ENCODE measurements around the gene SEMA4D. TPM values are rescaled to one million over a fixed set of nuclear protein-coding genes. Genes with fewer than 3 reads are reported as not detected.

The SEMA4D gene
- total and polyA plus RNA-seq, 2 donors from 2014 or later, result 18.9 to 147 TPM

- H3K9me3 ChIP-seq (ENCODE audit: control insufficient read depth in 2 of 3, insufficient read depth in 1 of 3, low read length in 3 of 3), result no peaks in the 10 kb centered on the region
- TF ChIP-seq CTCF (IDR thresholded peaks at IDR 0.05; ENCODE audit: borderline replicate concordance, extremely low read depth, insufficient read depth), result no peak
- DNase-seq (peak in 1 of 5 donors; percentile 57), FAIRE-seq (no peak)
- H3K36me3 ChIP-seq (ENCODE audit: control insufficient read depth in 2 of 3, insufficient read depth in 3 of 3, low read length in 3 of 3), result no peaks in the 10 kb centered on the region
- no peak overlapping the region for H3K4me3 ChIP-seq (ENCODE audit: low read length in 3 of 3)
- intact Hi-C loops (cut with DNase I), result no loop called here
- H3K4me1 ChIP-seq (ENCODE audit: control insufficient read depth in 2 of 3, insufficient read depth in 2 of 3, low read depth in 1 of 3, low read length in 3 of 3), result peaks cover 0 to 54% (median 28%) of the 10 kb centered on the region in 3 donors
- H3K9ac ChIP-seq (ENCODE audit: low read length in 3 of 3), result no peak overlapping the region
- no peak overlapping the region for H3K27ac ChIP-seq (ENCODE audit: low read depth in 2 of 2, low read length in 2 of 2)
- H3K27me3 ChIP-seq (ENCODE audit: control insufficient read depth, insufficient read depth, low read length), result no peaks in the 10 kb centered on the region
Measured at GRCh38 chr9:89432986-89433530, 64.9 kb downstream of the SEMA4D start.

GRCh38 chr9:89431930-89432725 is 65.8 kb downstream of the SEMA4D start:
- TF ChIP-seq CTCF (IDR thresholded peaks at IDR 0.05; ENCODE audit: borderline replicate concordance, extremely low read depth, insufficient read depth), result no peak
- Histone ChIP-seq H3K27me3 (ENCODE audit: control insufficient read depth, insufficient read depth, low read length) (no peaks in the 10 kb centered on the region), H3K9ac (ENCODE audit: low read length in 3 of 3) (no peak overlapping the region), H3K27ac (ENCODE audit: low read depth in 2 of 2, low read length in 2 of 2) (no peak overlapping the region), H3K4me1 (ENCODE audit: control insufficient read depth in 2 of 3, insufficient read depth in 2 of 3, low read depth in 1 of 3, low read length in 3 of 3) (peaks cover 0 to 46% (median 34%) of the 10 kb centered on the region in 3 donors), H3K4me3 (ENCODE audit: low read length in 3 of 3) (no peak overlapping the region), H3K9me3 (ENCODE audit: control insufficient read depth in 2 of 3, insufficient read depth in 1 of 3, low read length in 3 of 3) (no peaks in the 10 kb centered on the region), H3K36me3 (ENCODE audit: control insufficient read depth in 2 of 3, insufficient read depth in 3 of 3, low read length in 3 of 3) (no peaks in the 10 kb centered on the region)
- intact Hi-C loops (cut with DNase I), result no loop called here
- FAIRE-seq (no peak), DNase-seq (peak in 1 of 5 donors; percentile 49)

- no peak for FAIRE-seq
- Histone ChIP-seq H3K9me3 (ENCODE audit: control insufficient read depth in 2 of 3, insufficient read depth in 1 of 3, low read length in 3 of 3) (no peaks in the 10 kb centered on the region), H3K27me3 (ENCODE audit: control insufficient read depth, insufficient read depth, low read length) (no peaks in the 10 kb centered on the region), H3K36me3 (ENCODE audit: control insufficient read depth in 2 of 3, insufficient read depth in 3 of 3, low read length in 3 of 3) (no peaks in the 10 kb centered on the region), H3K9ac (ENCODE audit: low read length in 3 of 3) (no peak overlapping the region), H3K27ac (ENCODE audit: low read depth in 2 of 2, low read length in 2 of 2) (no peak overlapping the region), H3K4me3 (ENCODE audit: low read length in 3 of 3) (no peak overlapping the region), H3K4me1 (ENCODE audit: control insufficient read depth in 2 of 3, insufficient read depth in 2 of 3, low read depth in 1 of 3, low read length in 3 of 3) (peaks cover 0 to 40% (median 31%) of the 10 kb centered on the region in 3 donors)
- intact Hi-C loops (cut with DNase I), result no loop called here
- peak in 1 of 5 donors; percentile 80 for DNase-seq
- TF ChIP-seq CTCF (IDR thresholded peaks at IDR 0.05; ENCODE audit: borderline replicate concordance, extremely low read depth, insufficient read depth), result no peak
Measured at GRCh38 chr9:89430995-89431394, 66.9 kb downstream of the SEMA4D start.

Data from kidney (tissue), 14 donors.